HCT116 (cell line): ENCODE measurements around the gene PHYKPL. TPM values are rescaled to one million over a fixed set of nuclear protein-coding genes. Genes with fewer than 3 reads are reported as not detected.

ENCODE experiments used
- ATAC-seq: fragments of 200-7000 bp; cut with Tn5 transposase; 2 replicates; pipeline ENCODE4 v1.9.1; 2020; ENCODE audit warnings: mild to moderate bottlenecking, moderate library complexity
- BruUV-seq: library from RNA; stranded (reverse); fragments of 400-500 nt; replicated peaks from 2 replicates; lab custom pipeline; 2021; lab: Mats Ljungman, UMichigan
- CTCF ChIA-PET: fragments of 300-600 bp; sonication (Branson Sonifier 250); formaldehyde crosslinking; loops from one replicate; lab custom pipeline; 2021; ENCODE audit warnings: antibody characterized with exemption; lab: Charles Lee
- POLR2A ChIA-PET: fragments of 300-600, 350-600 bp; sonication (Branson Sonifier 250); formaldehyde crosslinking; loops from one replicate; lab custom pipeline; 2021; ENCODE audit warnings: antibody characterized with exemption; lab: Charles Lee
- RAD21 ChIA-PET, 2 experiments: fragments of 300-600 bp; sonication (Branson Sonifier 250); formaldehyde crosslinking; loops; one replicate each; lab custom pipeline; 2023; ENCODE audit warnings: low total read pairs in 2 of 2; ENCODE audit not compliant: uncharacterized antibody in 2 of 2, unreplicated experiment in 2 of 2, low non-redundant PET in 1 of 2; lab: Charles Lee
- DNase-seq: peaks from one replicate; pipeline ENCODE4 v3.0.0-alpha.2; 2010; ENCODE audit warnings: low read depth, low spot score
- H2AFZ ChIP-seq: fragments of 200-600 bp; shearing (Covaris generic), sonication (generic); 2 replicates; pipeline ENCODE4 v1.6.1; 2017; ENCODE audit warnings: low read depth, mixed run types, mixed read lengths, antibody characterized with exemption, low read length; ENCODE audit not compliant: poor library complexity, severe bottlenecking
- H3K27ac ChIP-seq: 2 replicates; pipeline ENCODE4 v1.5.1; 2012; ENCODE audit warnings: low read depth, low read length
- H3K27me3 ChIP-seq: fragments of 200-600 bp; sonication (generic); 2 replicates; pipeline ENCODE4 v1.6.1; 2016; ENCODE audit warnings: mixed run types, low read length, mixed read lengths; ENCODE audit not compliant: insufficient read depth
- H3K36me3 ChIP-seq, 2 experiments: fragments of 200-500 bp in 1 of 2; fragments of 200-600 bp in 1 of 2; sonication (Bioruptor generic) in 1 of 2; sonication (generic) in 1 of 2; 2 replicates each; pipeline versions ENCODE4 v1.5.1 to v1.6.1; 2014 to 2016; ENCODE audit warnings: low read length in 2 of 2, inconsistent platforms in 1 of 2, mixed read lengths in 1 of 2, mixed run types in 1 of 2; ENCODE audit not compliant: insufficient read depth in 2 of 2, control insufficient read depth in 1 of 2
- H3K4me1 ChIP-seq, 2 experiments: fragments of 200-600 bp in 1 of 2; sonication (generic) in 1 of 2; 2 replicates each; pipeline versions ENCODE4 v1.5.1 to v1.6.1; 2012 to 2017; ENCODE audit warnings: low read length in 2 of 2, inconsistent platforms in 1 of 2, mild to moderate bottlenecking in 1 of 2, mixed read lengths in 1 of 2, mixed run types in 1 of 2, moderate library complexity in 1 of 2; ENCODE audit not compliant: insufficient read depth in 2 of 2, control insufficient read depth in 1 of 2
- H3K4me2 ChIP-seq: fragments of 200-600 bp; sonication (generic); 2 replicates; pipeline ENCODE4 v1.6.1; 2017; ENCODE audit warnings: mixed run types, low read length, mixed read lengths
- H3K4me3 ChIP-seq, 2 experiments: fragments of 200-600 bp in 1 of 2; sonication (generic) in 1 of 2; replicated peaks in 1 of 2; 2 replicates each; pipeline ENCODE4 v1.5.1; 2011 to 2016; ENCODE audit warnings: low read length in 2 of 2, control low read depth in 1 of 2, low read depth in 1 of 2, mild to moderate bottlenecking in 1 of 2, mixed read lengths in 1 of 2, mixed run types in 1 of 2
- H3K79me2 ChIP-seq: fragments of 200-600 bp; sonication (generic); 2 replicates; pipeline ENCODE4 v1.6.1; 2017; ENCODE audit warnings: mild to moderate bottlenecking, mixed run types, low read length, moderate library complexity, mixed read lengths; ENCODE audit not compliant: insufficient read depth
- H3K9ac ChIP-seq: fragments of 200-600 bp; sonication (generic); 2 replicates; pipeline ENCODE4 v1.6.1; 2016; ENCODE audit warnings: low read length, mixed read lengths
- H3K9me2 ChIP-seq: fragments of 200-600 bp; sonication (generic), shearing (Covaris generic); 2 replicates; pipeline ENCODE4 v1.6.1; 2017; ENCODE audit warnings: mixed run types, mild to moderate bottlenecking, moderate library complexity; ENCODE audit not compliant: insufficient read depth
- H3K9me3 ChIP-seq, 2 experiments: fragments of 200-500 bp in 1 of 2; fragments of 200-600 bp in 1 of 2; sonication (Bioruptor generic) in 1 of 2; sonication (generic) in 1 of 2; 2 replicates each; pipeline ENCODE4 v1.6.1; 2014 to 2017; ENCODE audit warnings: low read length in 2 of 2, mixed read lengths in 2 of 2, inconsistent platforms in 1 of 2, low read depth in 1 of 2, mild to moderate bottlenecking in 1 of 2, mixed run types in 1 of 2, moderate library complexity in 1 of 2; ENCODE audit not compliant: control insufficient read depth in 1 of 2, insufficient read depth in 1 of 2
- H4K20me1 ChIP-seq: fragments of 200-600 bp; sonication (generic), shearing (Covaris generic); 2 replicates; pipeline ENCODE4 v1.6.1; 2017; ENCODE audit warnings: mixed run types, mild to moderate bottlenecking, moderate library complexity; ENCODE audit not compliant: insufficient read depth
- ATF3 ChIP-seq: IDR thresholded peaks from 2 replicates; pipeline ENCODE4 v1.6.1; 2012
- CBX3 ChIP-seq: IDR thresholded peaks from 2 replicates; pipeline ENCODE4 v1.6.1; 2012; ENCODE audit warnings: low read depth
- EGR1 ChIP-seq: IDR thresholded peaks from 2 replicates; pipeline ENCODE4 v1.6.1; 2012; ENCODE audit warnings: low read depth
- JUND ChIP-seq: IDR thresholded peaks from 2 replicates; pipeline ENCODE4 v1.6.1; 2012
- POLR2A ChIP-seq: IDR thresholded peaks from 2 replicates; pipeline ENCODE4 v1.7.0; 2011; ENCODE audit warnings: borderline replicate concordance; ENCODE audit not compliant: insufficient read depth, insufficient read length; ENCODE audit errors: extremely low read depth
- POLR2AphosphoS5 ChIP-seq: IDR thresholded peaks from 2 replicates; pipeline ENCODE4 v1.6.1; 2011; ENCODE audit warnings: mild to moderate bottlenecking, low read depth, low read length, moderate library complexity
- REST ChIP-seq: IDR thresholded peaks from 2 replicates; pipeline ENCODE4 v1.6.1; 2012; ENCODE audit warnings: low read depth
- SIN3A ChIP-seq: IDR thresholded peaks from 2 replicates; pipeline ENCODE4 v1.6.1; 2012; ENCODE audit warnings: low read depth
- SP1 ChIP-seq: IDR thresholded peaks from 2 replicates; pipeline ENCODE4 v1.6.1; 2012; ENCODE audit warnings: low read depth
- SRF ChIP-seq: IDR thresholded peaks from 2 replicates; pipeline ENCODE4 v1.6.1; 2012; ENCODE audit warnings: low read depth
- TCF7L2 ChIP-seq: IDR thresholded peaks from 2 replicates; pipeline ENCODE4 v1.7.0; 2011; ENCODE audit warnings: borderline replicate concordance, inconsistent platforms; ENCODE audit not compliant: insufficient read depth, insufficient read length; ENCODE audit errors: extremely low read depth
- YY1 ChIP-seq: IDR thresholded peaks from 2 replicates; pipeline ENCODE4 v1.6.1; 2011; ENCODE audit warnings: low read length, low read depth, moderate library complexity, mild to moderate bottlenecking; ENCODE audit not compliant: insufficient replicate concordance; ENCODE audit errors: extremely low read depth
- ZFX ChIP-seq: fragments of 450-650 bp; IDR thresholded peaks from 2 replicates; pipeline ENCODE4 v1.6.1; 2017
- intact Hi-C: fragments of 100-400 bp; cut with micrococcal nuclease; formaldehyde crosslinking; loops from 2 replicates; pipeline ENCODE4 v1.10.0; 2022
- total RNA-seq: library from RNA; stranded (reverse); gene quantifications from one replicate; pipeline ENCODE4 v1.2.1, GENCODE V29; 2021; ENCODE audit not compliant: unreplicated experiment

The PHYKPL gene
- total RNA-seq, 1 experiment from 2014 or later: 57.8 TPM

GRCh38 chr5:178227929-178228328, 4.7 kb downstream of the PHYKPL start:
- H3K9me2 ChIP-seq: no peaks in the 10 kb centered on the region
- H3K9me3 ChIP-seq: no peaks in the 10 kb centered on the region
- intact Hi-C loops: no loop called here
- ATAC-seq (no peak), DNase-seq (no peak)
- RAD21 ChIA-PET: interaction anchor here in 1 of 2 experiments (0.5 kb wide), 1 partner anchor 10 kb away, joined by 3 read pairs; no protein-coding TSS in a partner anchor
- H3K4me1 ChIP-seq: peaks cover 13 to 23% of the 10 kb centered on the region in 2 experiments
- no peaks in the 10 kb centered on the region for H4K20me1 ChIP-seq
- H3K9ac ChIP-seq: no peak overlapping the region
- no peak overlapping the region for H2AFZ ChIP-seq
- BruUV-seq: no TSS peak
- CTCF ChIA-PET: no interaction called here
- H3K4me3 ChIP-seq: no peak overlapping the region
- POLR2A ChIA-PET: no interaction called here
- peaks cover 3 to 37% of the 10 kb centered on the region in 2 experiments; a peak in 3 of 4 replicates for H3K36me3 ChIP-seq
- H3K27ac ChIP-seq: no peak overlapping the region
- no peaks in the 10 kb centered on the region for H3K27me3 ChIP-seq
- no peak for TF ChIP-seq REST
- no peak for TF ChIP-seq SRF
- peaks cover 30% of the 10 kb centered on the region for H3K79me2 ChIP-seq
- H3K4me2 ChIP-seq: no peak overlapping the region

- BruUV-seq: no TSS peak
- ChIA-PET RAD21 (no interaction called here), CTCF (no interaction called here), POLR2A (no interaction called here)
- no peak overlapping the region for H3K4me3 ChIP-seq
- no peak overlapping the region for H3K4me2 ChIP-seq
- no peaks in the 10 kb centered on the region for H4K20me1 ChIP-seq
- H3K9me3 ChIP-seq: no peaks in the 10 kb centered on the region
- DNase-seq (no peak), ATAC-seq (no peak)
- TF ChIP-seq ATF3: no peak
- TF ChIP-seq EGR1: no peak
- TF ChIP-seq ZFX: no peak
- no peak for TF ChIP-seq REST
- TF ChIP-seq TCF7L2: no peak
- TF ChIP-seq SIN3A: no peak
- TF ChIP-seq POLR2AphosphoS5: no peak
- no peak for TF ChIP-seq SP1
- no peak for TF ChIP-seq YY1
- TF ChIP-seq CBX3: no peak
- no peak for TF ChIP-seq POLR2A
- TF ChIP-seq SRF: no peak
- no peak for TF ChIP-seq JUND
- no peak overlapping the region for H3K27ac ChIP-seq
- no peak overlapping the region for H2AFZ ChIP-seq
- intact Hi-C loops: no loop called here
- H3K9ac ChIP-seq: no peak overlapping the region
- H3K9me2 ChIP-seq: no peaks in the 10 kb centered on the region
- peaks cover 30% of the 10 kb centered on the region for H3K79me2 ChIP-seq
- no peaks in the 10 kb centered on the region for H3K27me3 ChIP-seq
- H3K4me1 ChIP-seq: peaks cover 13 to 17% of the 10 kb centered on the region in 2 experiments
- peaks cover 3 to 37% of the 10 kb centered on the region in 2 experiments; a peak in 3 of 4 replicates for H3K36me3 ChIP-seq
Observed at GRCh38 chr5:178227138-178227659, 5.4 kb downstream of the PHYKPL start.
